SK-N-SH (cell line): ENCODE results near the gene SLC43A3. TPM values are rescaled to one million over a fixed set of nuclear protein-coding genes. Genes with fewer than 3 reads are reported as not detected.

Experiments
- CTCF ChIA-PET: fragments of 300-600, 350-600 bp; formaldehyde crosslinking; extraction: SDS; loops from one replicate; lab custom pipeline; 2021; lab: Yijun Ruan, JAX
- POLR2A ChIA-PET: fragments of 350-600 bp; sonication (Branson Sonifier 250); formaldehyde crosslinking; extraction: SDS; loops from one replicate; lab custom pipeline; 2020; ENCODE audit warnings: antibody characterized with exemption, inconsistent platforms; lab: Yijun Ruan, JAX
- DNase-seq: peaks from one replicate; pipeline ENCODE4 v3.0.0; 2012
- H2AFZ ChIP-seq: fragments of 200-600 bp; sonication (generic); 2 replicates; pipeline ENCODE4 v1.8.1; 2016; ENCODE audit warnings: antibody characterized with exemption, mild to moderate bottlenecking, low read depth
- H3F3A ChIP-seq: fragments of 200-600 bp; sonication (generic); replicated peaks from 2 replicates; pipeline ENCODE3; 2016; ENCODE audit warnings: antibody characterized with exemption, mild to moderate bottlenecking; ENCODE audit not compliant: insufficient read depth
- H3K27ac ChIP-seq, 2 experiments: fragments of 200-500 bp in 1 of 2; fragments of 200-600 bp in 1 of 2; sonication (Bioruptor generic) in 1 of 2; sonication (generic), shearing (Covaris generic) in 1 of 2; 2 replicates each; pipeline versions ENCODE4 v1.5.1 to v1.6.1; 2014 to 2016; ENCODE audit warnings: low read depth in 2 of 2, inconsistent platforms in 1 of 2, low read length in 1 of 2, mild to moderate bottlenecking in 1 of 2, mixed read lengths in 1 of 2
- H3K27me3 ChIP-seq: fragments of 200-600 bp; sonication (generic), shearing (Covaris generic); 2 replicates; pipeline ENCODE4 v1.6.1; 2016; ENCODE audit warnings: mixed run types; ENCODE audit not compliant: insufficient read depth
- H3K36me3 ChIP-seq, 2 experiments: fragments of 200-500 bp in 1 of 2; fragments of 200-600 bp in 1 of 2; sonication (Bioruptor generic) in 1 of 2; sonication (generic) in 1 of 2; replicated peaks in 1 of 2; 2 replicates each; pipeline versions ENCODE3 to v1.5.1; 2014 to 2016; ENCODE audit warnings: low read length in 1 of 2, mild to moderate bottlenecking in 1 of 2; ENCODE audit not compliant: insufficient read depth in 2 of 2, control insufficient read depth in 1 of 2
- H3K4me1 ChIP-seq, 2 experiments: fragments of 200-500 bp in 1 of 2; fragments of 200-600 bp in 1 of 2; sonication (Bioruptor generic) in 1 of 2; sonication (generic), shearing (Covaris generic) in 1 of 2; 2 replicates each; pipeline versions ENCODE4 v1.5.1 to v1.6.1; 2014 to 2016; ENCODE audit warnings: low read depth in 1 of 2, low read length in 1 of 2, mixed run types in 1 of 2; ENCODE audit not compliant: insufficient read depth in 2 of 2, control insufficient read depth in 1 of 2
- H3K4me2 ChIP-seq: fragments of 200-600 bp; sonication (generic), shearing (Covaris generic); 2 replicates; pipeline ENCODE4 v1.6.1; 2017; ENCODE audit warnings: mixed run types
- H3K4me3 ChIP-seq, 2 experiments: fragments of 200-500 bp in 1 of 2; fragments of 200-600 bp in 1 of 2; sonication (Bioruptor generic) in 1 of 2; sonication (generic), shearing (Covaris generic) in 1 of 2; 2 replicates each; pipeline versions ENCODE4 v1.5.1 to v1.8.1; 2014 to 2016; ENCODE audit warnings: low read depth in 2 of 2, inconsistent platforms in 1 of 2, low read length in 1 of 2, mild to moderate bottlenecking in 1 of 2, mixed read lengths in 1 of 2, moderate library complexity in 1 of 2
- H3K79me2 ChIP-seq: fragments of 200-600 bp; sonication (generic); 2 replicates; pipeline ENCODE4 v1.8.1; 2017; ENCODE audit warnings: mild to moderate bottlenecking; ENCODE audit not compliant: insufficient read depth
- H3K9ac ChIP-seq: fragments of 200-600 bp; sonication (generic); 2 replicates; pipeline ENCODE4 v1.6.1; 2017; ENCODE audit warnings: mixed run types
- H3K9me2 ChIP-seq: fragments of 200-600 bp; sonication (generic); 2 replicates; pipeline ENCODE4 v1.6.1; 2017; ENCODE audit warnings: mixed run types
- H3K9me3 ChIP-seq: fragments of 200-600 bp; sonication (generic); 2 replicates; pipeline ENCODE4 v1.6.1; 2017; ENCODE audit warnings: mixed run types, mild to moderate bottlenecking, moderate library complexity
- H4K20me1 ChIP-seq: fragments of 200-600 bp; sonication (generic); 2 replicates; pipeline ENCODE4 v1.6.1; 2017; ENCODE audit warnings: mild to moderate bottlenecking, mixed run types; ENCODE audit not compliant: insufficient read depth
- CHD2 ChIP-seq: fragments of 150-350 bp; IDR thresholded peaks from 2 replicates; pipeline ENCODE4 v1.6.1; 2018; ENCODE audit warnings: low read length; ENCODE audit not compliant: partially characterized antibody
- EP300 ChIP-seq, 2 experiments: IDR thresholded peaks; 2 replicates each; pipeline versions ENCODE4 v1.4.0 to v1.6.1; 2012; ENCODE audit warnings: borderline replicate concordance in 1 of 2, low read depth in 1 of 2, low read length in 1 of 2
- EZH2phosphoT487 ChIP-seq: fragments of 200-600 bp; sonication (generic); IDR thresholded peaks from 2 replicates; pipeline ENCODE4 v1.6.1; 2017; ENCODE audit warnings: low read depth, mixed run types, mild to moderate bottlenecking, antibody characterized with exemption, moderate library complexity, borderline replicate concordance
- FOXJ3 ChIP-seq: sonication (generic); formaldehyde crosslinking; IDR thresholded peaks from 2 replicates; pipeline ENCODE4 v1.5.1; 2020; ENCODE audit warnings: mild to moderate bottlenecking, missing genetic modification reagents
- FOXM1 ChIP-seq: IDR thresholded peaks from 2 replicates; pipeline ENCODE4 v1.4.0; 2012; ENCODE audit warnings: low read depth, mild to moderate bottlenecking
- GABPA ChIP-seq: IDR thresholded peaks from 2 replicates; pipeline ENCODE4 v1.4.0; 2012; ENCODE audit warnings: low read depth, mild to moderate bottlenecking
- GATA2 ChIP-seq: sonication (generic); formaldehyde crosslinking; IDR thresholded peaks from 2 replicates; pipeline ENCODE4 v1.5.0; 2020; ENCODE audit warnings: mild to moderate bottlenecking, missing genetic modification reagents
- JUND ChIP-seq: IDR thresholded peaks from 2 replicates; pipeline ENCODE4 v1.4.0; 2012
- MEF2A ChIP-seq: IDR thresholded peaks from 2 replicates; pipeline ENCODE4 v1.4.0; 2012; ENCODE audit warnings: low read depth, borderline replicate concordance
- RFX5 ChIP-seq: IDR thresholded peaks from 2 replicates; pipeline ENCODE4 v1.6.1; 2012; ENCODE audit warnings: mild to moderate bottlenecking, improper control_type of control experiment, low read length
- RXRA ChIP-seq: IDR thresholded peaks from 2 replicates; pipeline ENCODE4 v1.4.0; 2012; ENCODE audit warnings: low read depth, mild to moderate bottlenecking, borderline replicate concordance
- SIN3A ChIP-seq: IDR thresholded peaks from 2 replicates; pipeline ENCODE4 v1.6.1; 2012; ENCODE audit warnings: low read depth, mild to moderate bottlenecking, low read length, moderate library complexity, borderline replicate concordance
- SMC3 ChIP-seq: IDR thresholded peaks from 2 replicates; pipeline ENCODE4 v1.6.1; 2012; ENCODE audit warnings: low read depth, low read length, improper control_type of control experiment
- TEAD4 ChIP-seq: IDR thresholded peaks from 2 replicates; pipeline ENCODE4 v1.4.0; 2012; ENCODE audit warnings: mild to moderate bottlenecking, borderline replicate concordance; ENCODE audit not compliant: insufficient read depth
- YY1 ChIP-seq: IDR thresholded peaks from 2 replicates; pipeline ENCODE4 v1.4.0; 2012; ENCODE audit warnings: low read depth, mild to moderate bottlenecking
- WGBS: methylation state at CpG from one replicate; pipeline ENCODE4 v1.1.6; 2017; ENCODE audit warnings: low lambda C conversion rate; 5-methylcytosine and 5-hydroxymethylcytosine counted together
- polyA plus RNA-seq, 3 experiments: library from polyadenylated mRNA; depleted of rRNA; stranded (reverse); fragments of >200 nt; gene quantifications; 2 replicates each; pipeline ENCODE4 v1.2.3, GENCODE V29; 2012
- TF ChIP-seq, protein P1 (sequence below): fragments of 150-350 bp; IDR thresholded peaks from 2 replicates; pipeline ENCODE4 v1.6.1; 2017; ENCODE audit warnings: antibody characterized with exemption, low read length, low read depth, borderline replicate concordance
- TF ChIP-seq, protein P2 (sequence below): fragments of 200-600 bp; sonication (generic); IDR thresholded peaks from 2 replicates; pipeline ENCODE4 v1.6.1; 2017; ENCODE audit warnings: antibody characterized with exemption, mild to moderate bottlenecking, moderate library complexity
- TF ChIP-seq, protein P3 (sequence below): IDR thresholded peaks from 2 replicates; pipeline ENCODE4 v1.6.1; 2012; ENCODE audit warnings: mild to moderate bottlenecking, low read depth, low read length, moderate library complexity
- TF ChIP-seq, protein P4 (sequence below): fragments of 150-350 bp; IDR thresholded peaks from 2 replicates; pipeline ENCODE4 v1.6.1; 2016; ENCODE audit warnings: mild to moderate bottlenecking, low read depth, low read length

The SLC43A3 gene
- polyA plus RNA-seq, 1 of the 3 experiments (the other 2 are of a cell fraction), result 4.1 TPM

DNA sequence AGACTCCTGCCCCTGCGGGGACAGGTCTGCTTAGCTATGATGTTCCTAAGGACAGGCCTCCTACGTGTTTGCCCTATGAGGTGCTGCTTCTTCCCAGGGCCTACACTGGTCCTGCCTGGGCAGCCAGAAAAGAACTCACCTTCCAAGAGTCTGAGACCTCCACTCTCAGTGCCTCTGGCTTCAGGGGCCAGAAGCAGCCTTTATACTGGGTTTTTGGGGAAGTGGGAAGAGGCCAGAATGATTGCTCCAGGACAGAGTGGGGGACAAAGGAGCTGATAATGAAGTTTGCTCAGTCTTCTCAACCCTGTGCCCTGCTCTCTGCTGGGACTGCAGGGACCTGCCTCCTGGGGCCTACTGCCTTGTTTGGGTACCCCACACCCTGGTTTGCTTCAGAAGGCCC lies 45.9 kb downstream of the SLC43A3 start, which contains the start of gene PRG3:
PRG3 (minus strand) TSS at position 176 of the 400 bp plus-strand sequence. CDS start 442 bp downstream, outside the sequence.
- DNase-seq, result no peak
- Histone ChIP-seq H3K4me2 (no peak within 1 kb of the TSS), H3K4me1 (no peaks in the 10 kb centered on the region; a peak in 1 of 4 replicates), H3K27ac (no peak within 1 kb of the TSS), H3K4me3 (no peak within 1 kb of the TSS), H3K27me3 (peaks cover 7% of the 10 kb centered on the region; the same call in 1 of the 2 replicates), H3K9ac (no peak within 1 kb of the TSS), H3K9me3 (no peaks in the 10 kb centered on the region), H3K36me3 (no peaks in the 10 kb centered on the region), H4K20me1 (no peaks in the 10 kb centered on the region), H3F3A (no peaks in the 10 kb centered on the region), H2AFZ (no peak within 1 kb of the TSS), H3K9me2 (no peaks in the 10 kb centered on the region), H3K79me2 (no peaks in the 10 kb centered on the region)
- 45% methylated on average over 2 of the region's 2 CpGs for WGBS
- ChIA-PET POLR2A (no interaction called here), CTCF (interaction anchor here (1.2 kb wide), 1 partner anchor 77 kb away, joined by 5 read pairs; no protein-coding TSS in a partner anchor)
- TF ChIP-seq MEF2A, result no peak
- no peak for TF ChIP-seq FOXM1
- TF ChIP-seq, protein P1, sequence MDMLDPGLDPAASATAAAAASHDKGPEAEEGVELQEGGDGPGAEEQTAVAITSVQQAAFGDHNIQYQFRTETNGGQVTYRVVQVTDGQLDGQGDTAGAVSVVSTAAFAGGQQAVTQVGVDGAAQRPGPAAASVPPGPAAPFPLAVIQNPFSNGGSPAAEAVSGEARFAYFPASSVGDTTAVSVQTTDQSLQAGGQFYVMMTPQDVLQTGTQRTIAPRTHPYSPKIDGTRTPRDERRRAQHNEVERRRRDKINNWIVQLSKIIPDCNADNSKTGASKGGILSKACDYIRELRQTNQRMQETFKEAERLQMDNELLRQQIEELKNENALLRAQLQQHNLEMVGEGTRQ, result no peak
- no peak for TF ChIP-seq RXRA
- no peak for TF ChIP-seq SIN3A
- no peak for TF ChIP-seq JUND
- no peak for TF ChIP-seq EZH2phosphoT487
- TF ChIP-seq GATA2 (CRISPR knock-in tag), result no peak
- TF ChIP-seq YY1, result no peak
- TF ChIP-seq GABPA, result no peak
- TF ChIP-seq, protein P2, sequence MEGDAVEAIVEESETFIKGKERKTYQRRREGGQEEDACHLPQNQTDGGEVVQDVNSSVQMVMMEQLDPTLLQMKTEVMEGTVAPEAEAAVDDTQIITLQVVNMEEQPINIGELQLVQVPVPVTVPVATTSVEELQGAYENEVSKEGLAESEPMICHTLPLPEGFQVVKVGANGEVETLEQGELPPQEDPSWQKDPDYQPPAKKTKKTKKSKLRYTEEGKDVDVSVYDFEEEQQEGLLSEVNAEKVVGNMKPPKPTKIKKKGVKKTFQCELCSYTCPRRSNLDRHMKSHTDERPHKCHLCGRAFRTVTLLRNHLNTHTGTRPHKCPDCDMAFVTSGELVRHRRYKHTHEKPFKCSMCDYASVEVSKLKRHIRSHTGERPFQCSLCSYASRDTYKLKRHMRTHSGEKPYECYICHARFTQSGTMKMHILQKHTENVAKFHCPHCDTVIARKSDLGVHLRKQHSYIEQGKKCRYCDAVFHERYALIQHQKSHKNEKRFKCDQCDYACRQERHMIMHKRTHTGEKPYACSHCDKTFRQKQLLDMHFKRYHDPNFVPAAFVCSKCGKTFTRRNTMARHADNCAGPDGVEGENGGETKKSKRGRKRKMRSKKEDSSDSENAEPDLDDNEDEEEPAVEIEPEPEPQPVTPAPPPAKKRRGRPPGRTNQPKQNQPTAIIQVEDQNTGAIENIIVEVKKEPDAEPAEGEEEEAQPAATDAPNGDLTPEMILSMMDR, result no peak
- TF ChIP-seq, protein P3, sequence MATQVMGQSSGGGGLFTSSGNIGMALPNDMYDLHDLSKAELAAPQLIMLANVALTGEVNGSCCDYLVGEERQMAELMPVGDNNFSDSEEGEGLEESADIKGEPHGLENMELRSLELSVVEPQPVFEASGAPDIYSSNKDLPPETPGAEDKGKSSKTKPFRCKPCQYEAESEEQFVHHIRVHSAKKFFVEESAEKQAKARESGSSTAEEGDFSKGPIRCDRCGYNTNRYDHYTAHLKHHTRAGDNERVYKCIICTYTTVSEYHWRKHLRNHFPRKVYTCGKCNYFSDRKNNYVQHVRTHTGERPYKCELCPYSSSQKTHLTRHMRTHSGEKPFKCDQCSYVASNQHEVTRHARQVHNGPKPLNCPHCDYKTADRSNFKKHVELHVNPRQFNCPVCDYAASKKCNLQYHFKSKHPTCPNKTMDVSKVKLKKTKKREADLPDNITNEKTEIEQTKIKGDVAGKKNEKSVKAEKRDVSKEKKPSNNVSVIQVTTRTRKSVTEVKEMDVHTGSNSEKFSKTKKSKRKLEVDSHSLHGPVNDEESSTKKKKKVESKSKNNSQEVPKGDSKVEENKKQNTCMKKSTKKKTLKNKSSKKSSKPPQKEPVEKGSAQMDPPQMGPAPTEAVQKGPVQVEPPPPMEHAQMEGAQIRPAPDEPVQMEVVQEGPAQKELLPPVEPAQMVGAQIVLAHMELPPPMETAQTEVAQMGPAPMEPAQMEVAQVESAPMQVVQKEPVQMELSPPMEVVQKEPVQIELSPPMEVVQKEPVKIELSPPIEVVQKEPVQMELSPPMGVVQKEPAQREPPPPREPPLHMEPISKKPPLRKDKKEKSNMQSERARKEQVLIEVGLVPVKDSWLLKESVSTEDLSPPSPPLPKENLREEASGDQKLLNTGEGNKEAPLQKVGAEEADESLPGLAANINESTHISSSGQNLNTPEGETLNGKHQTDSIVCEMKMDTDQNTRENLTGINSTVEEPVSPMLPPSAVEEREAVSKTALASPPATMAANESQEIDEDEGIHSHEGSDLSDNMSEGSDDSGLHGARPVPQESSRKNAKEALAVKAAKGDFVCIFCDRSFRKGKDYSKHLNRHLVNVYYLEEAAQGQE, result no peak
- no peak for TF ChIP-seq CHD2
- TF ChIP-seq SMC3, result no peak
- no peak for TF ChIP-seq RFX5
- TF ChIP-seq, protein P4, sequence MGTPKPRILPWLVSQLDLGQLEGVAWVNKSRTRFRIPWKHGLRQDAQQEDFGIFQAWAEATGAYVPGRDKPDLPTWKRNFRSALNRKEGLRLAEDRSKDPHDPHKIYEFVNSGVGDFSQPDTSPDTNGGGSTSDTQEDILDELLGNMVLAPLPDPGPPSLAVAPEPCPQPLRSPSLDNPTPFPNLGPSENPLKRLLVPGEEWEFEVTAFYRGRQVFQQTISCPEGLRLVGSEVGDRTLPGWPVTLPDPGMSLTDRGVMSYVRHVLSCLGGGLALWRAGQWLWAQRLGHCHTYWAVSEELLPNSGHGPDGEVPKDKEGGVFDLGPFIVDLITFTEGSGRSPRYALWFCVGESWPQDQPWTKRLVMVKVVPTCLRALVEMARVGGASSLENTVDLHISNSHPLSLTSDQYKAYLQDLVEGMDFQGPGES, result no peak
- TF ChIP-seq FOXJ3 (CRISPR knock-in tag), result no peak
- no peak for TF ChIP-seq TEAD4
- TF ChIP-seq EP300 (IDR thresholded peaks at IDR 0.05; ENCODE audit: borderline replicate concordance in 1 of 2, low read depth in 1 of 2, low read length in 1 of 2), result no peak
